ENCODE results near the gene SELENOH.

DNA sequence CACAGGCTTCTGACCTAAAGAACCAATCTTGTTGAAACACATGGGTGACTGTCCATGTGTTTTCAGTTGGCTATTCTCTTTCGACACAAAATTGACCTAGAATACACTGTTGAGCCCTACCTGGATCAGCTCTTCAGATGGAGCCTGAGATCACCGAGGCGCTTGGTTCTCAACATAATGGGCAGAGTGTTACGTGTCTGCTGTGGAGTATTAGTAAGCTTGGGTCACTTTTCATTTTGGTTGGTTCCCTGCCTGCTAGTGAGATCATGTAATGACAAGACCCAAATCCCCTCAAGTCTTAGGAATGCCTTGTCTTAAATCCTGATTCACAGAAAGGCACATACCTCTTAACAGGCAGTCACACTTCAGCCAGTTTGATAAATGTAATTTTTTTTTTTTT lies 38.0 kb upstream of the SELENOH start:
- no peak for TF ChIP-seq EZH2 (IDR thresholded peaks at IDR 0.05; ENCODE audit: borderline replicate concordance, low read length)
- TF ChIP-seq, protein P1, sequence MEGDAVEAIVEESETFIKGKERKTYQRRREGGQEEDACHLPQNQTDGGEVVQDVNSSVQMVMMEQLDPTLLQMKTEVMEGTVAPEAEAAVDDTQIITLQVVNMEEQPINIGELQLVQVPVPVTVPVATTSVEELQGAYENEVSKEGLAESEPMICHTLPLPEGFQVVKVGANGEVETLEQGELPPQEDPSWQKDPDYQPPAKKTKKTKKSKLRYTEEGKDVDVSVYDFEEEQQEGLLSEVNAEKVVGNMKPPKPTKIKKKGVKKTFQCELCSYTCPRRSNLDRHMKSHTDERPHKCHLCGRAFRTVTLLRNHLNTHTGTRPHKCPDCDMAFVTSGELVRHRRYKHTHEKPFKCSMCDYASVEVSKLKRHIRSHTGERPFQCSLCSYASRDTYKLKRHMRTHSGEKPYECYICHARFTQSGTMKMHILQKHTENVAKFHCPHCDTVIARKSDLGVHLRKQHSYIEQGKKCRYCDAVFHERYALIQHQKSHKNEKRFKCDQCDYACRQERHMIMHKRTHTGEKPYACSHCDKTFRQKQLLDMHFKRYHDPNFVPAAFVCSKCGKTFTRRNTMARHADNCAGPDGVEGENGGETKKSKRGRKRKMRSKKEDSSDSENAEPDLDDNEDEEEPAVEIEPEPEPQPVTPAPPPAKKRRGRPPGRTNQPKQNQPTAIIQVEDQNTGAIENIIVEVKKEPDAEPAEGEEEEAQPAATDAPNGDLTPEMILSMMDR (conservative IDR thresholded peaks at IDR 0.05 in 1 of 2, IDR thresholded peaks at IDR 0.05 in 1 of 2; ENCODE audit: extremely low read depth in 1 of 2, insufficient read depth in 1 of 2, low read depth in 1 of 2, low read length in 2 of 2): no peak
